Inflammatory macrophage treated with lipopolysaccharide for 1 hour (primary cell): Measurements from ENCODE around the gene UBE2D1.

Experiments used
- DNase-seq, 2 donors: peaks; one replicate each; pipeline ENCODE4 v3.0.0-alpha.2; 2020 to 2022

UBE2D1 gene

GRCh38 chr10:58341947-58342346 lies 7.1 kb downstream of the UBE2D1 start:
- DNase-seq: no peak

DNA sequence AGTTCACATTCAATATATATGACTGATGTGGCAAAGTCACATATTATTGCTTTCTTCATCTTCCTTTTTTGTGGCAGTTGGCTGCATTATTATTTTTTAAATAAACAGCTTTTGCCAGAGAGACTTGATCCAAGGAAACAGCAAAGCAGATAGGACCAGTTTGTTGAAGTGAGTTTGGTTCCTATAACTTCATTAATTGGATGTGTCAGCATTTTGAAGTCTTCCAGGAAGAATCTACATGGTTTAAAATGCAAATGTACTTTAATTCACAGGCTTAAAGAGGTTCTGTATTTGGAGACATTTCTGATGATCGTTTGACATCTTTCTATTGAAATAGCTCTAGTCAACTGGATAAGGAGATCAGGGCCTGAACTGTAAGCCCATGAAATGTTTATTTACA lies 13.2 kb downstream of the UBE2D1 start:
- no peak for DNase-seq

DNA sequence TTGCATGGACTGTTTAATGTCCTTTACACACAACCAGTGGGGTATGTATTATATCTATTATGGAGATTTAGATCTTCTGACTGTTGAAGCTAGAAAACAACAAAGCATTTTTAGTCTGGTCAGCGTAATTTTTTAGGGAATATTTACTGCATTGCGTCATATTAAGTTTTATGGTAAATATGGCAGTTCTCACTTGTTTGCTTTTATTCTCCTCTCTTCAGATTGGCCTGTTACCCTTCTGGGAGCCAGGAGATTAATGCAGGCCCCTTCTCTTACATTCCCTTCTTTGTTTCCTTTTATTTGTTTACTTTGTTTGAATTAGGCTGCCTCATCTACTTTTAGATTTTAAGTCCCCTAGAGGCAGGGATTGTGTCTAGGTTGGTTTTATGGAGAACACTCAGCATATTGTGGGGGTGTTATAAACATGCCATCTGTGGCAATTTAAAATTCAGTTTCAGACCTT lies 13.8 kb downstream of the UBE2D1 start:
- no peak for DNase-seq

GRCh38 chr10:58350023-58350422 lies 15.2 kb downstream of the UBE2D1 start:
- no peak for DNase-seq

DNA sequence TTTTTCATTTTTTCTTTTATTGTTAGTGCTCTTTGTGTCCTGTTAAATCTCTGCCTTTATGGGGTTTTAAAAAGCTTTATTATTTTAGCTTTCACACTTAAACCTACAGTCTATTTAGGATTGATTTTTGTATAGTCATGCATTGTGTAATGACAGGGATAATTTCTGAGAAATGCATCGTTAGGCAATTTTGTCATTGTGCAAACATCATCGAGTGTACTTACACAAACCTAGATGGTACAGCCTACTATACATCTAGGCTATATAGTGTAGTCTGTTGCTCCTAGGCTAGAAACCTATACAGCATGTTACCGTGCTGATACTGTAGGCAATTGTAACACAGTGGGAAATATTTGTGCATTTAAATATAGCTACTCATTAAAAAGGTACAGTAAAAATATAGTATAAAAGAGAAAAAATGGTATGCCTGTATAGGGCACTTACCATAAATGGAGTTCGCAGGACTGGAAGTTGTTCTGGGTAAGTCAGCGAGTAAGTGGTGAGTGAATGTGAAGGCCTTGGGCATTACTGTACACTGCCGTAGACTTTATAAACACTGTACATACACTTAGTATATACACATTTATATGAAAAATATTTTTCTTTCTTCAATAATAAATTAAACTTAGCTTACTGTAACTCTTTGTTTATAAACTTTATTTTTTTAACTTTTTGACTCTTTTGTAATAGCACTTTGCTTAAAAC lies 16.0 kb downstream of the UBE2D1 start:
- peak; percentile 84 to 96 for DNase-seq

- no peak for DNase-seq
Observed at GRCh38 chr10:58351616-58352578, 17.1 kb downstream of the UBE2D1 start.

GRCh38 chr10:58352956-58353610 lies 18.3 kb downstream of the UBE2D1 start:
- DNase-seq: no peak

DNA sequence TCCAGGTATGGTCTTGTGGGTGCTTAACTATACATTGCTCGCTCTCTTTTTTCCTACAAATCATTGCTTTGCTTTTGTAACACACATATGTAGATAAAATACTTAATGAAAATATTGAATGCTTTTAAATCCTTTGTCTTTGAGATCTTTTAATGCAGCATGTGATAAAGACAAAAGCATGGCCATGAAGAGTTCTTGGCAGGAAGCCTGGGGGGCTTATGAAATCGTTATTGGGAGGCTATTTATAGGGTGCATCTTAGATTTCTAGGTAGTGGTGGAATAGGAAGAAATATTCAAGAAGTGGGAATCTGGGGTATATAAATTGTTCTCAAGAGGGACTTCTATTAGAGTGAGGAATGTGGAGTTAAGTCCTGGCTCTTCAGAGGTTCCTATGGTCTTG lies 21.9 kb downstream of the UBE2D1 start:
- no peak for DNase-seq

DNA sequence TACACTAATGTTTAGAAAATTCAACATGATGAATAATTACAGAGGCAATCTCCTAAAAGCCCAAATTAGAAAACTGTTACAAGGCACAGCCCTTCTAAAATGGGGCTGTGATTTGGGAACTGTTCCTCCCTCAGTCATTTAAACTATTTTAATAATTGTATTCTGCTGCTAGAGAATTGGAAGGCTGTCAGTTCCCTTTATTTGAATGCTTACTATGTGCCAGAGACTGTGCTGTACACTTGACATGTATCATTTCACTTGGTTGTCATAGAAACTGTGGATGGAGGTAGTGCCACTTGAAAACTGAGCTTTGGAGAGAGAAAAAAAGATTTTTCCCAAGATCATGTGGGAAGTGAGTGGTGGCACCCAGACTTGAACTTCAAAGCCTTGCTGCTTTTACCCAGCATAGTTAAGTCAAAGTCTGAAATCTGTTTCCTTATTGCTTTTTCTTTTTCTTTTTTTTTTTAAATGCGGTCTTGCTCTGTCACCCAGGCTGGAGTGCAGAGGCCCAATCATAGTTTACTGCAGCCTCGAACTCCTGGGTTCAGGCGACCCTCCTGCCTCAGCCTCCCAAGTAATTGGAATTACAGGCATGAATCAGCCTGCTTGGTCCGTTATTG lies 23.6 kb downstream of the UBE2D1 start:
- DNase-seq: no peak

- DNase-seq: no peak
Observed at GRCh38 chr10:58358947-58359346, 24.1 kb downstream of the UBE2D1 start.

DNA sequence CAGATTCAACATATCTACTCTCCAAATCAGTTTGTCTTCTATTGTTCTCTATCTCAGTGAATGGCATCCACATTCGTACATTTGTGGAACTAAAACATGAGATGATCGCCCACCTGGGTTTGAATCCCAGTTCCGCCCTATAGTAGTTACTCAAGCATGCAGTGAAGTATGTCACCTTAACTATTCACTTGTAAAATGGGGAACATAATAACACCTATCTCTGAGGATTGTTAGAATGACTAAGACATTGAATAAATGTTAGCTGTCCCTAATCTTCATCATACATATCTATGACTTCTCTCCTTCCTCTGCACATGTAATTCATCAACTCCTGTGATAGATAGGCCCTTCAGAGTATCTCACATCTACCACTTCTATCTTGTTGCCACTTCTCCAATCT lies 24.7 kb downstream of the UBE2D1 start:
- DNase-seq: no peak

DNA sequence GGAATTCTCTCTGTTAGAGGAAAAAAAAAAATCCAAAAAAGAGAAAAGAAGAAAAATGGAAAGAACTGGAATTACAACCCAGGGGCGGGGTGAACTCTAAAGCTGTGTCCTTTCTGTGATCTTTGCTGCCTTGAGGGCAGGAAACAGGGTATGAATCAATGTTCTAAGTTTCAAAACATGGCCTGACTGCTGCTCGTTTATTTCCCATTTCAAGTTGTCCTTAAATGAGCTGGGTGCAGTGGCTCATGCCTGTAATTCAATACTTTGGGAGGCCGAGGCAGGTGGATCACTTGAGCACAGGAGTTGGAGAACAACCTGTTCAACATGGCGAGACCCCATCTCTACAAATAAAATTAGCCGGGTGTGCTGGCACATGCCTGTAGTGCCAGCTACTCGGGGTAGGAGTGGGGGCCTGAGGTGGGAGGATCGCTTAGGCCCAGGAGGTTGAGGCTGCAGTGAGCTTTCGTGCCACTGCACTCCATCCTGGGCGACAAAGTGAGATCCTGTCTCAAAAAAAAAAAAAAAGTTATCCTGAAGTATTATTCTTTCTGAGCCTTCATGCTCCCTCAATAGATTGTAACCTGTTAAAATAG lies 25.7 kb downstream of the UBE2D1 start:
- no peak for DNase-seq

- no peak for DNase-seq
Observed at GRCh38 chr10:58361353-58361752, 26.5 kb downstream of the UBE2D1 start.

DNA sequence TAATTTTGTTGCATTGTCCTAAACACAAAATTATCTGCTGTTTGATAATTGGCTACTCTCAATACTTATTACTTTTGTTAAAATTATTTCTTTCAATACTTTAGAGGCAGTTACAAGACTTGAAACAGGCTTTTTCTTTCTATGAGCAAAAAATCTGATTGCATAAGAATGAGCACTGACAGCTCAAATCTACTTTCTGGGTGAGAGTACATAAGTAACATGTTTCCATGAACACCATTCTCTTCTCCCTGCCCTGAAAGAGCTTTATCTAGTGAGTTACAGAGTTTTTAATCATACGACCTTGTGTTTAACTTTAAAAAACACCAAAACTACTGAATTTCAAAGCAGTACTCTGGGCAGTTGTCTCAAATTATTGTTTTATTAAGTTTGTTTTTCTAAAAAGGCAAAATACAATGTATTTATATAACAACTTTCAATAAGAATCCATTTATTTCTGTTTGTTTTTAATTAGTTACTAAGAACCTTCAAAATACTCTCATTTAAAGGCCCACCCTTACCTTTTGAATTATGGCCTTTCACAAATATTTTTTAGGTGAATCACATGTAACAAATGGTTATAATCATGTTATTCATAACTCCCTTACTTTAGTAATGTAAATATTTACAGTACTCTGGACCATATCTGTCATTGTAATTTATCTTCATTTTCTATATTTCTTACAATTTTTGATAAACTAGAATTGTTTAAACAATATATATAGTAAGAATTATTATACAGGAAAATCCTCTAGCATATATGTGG lies 27.4 kb downstream of the UBE2D1 start:
- no peak for DNase-seq

DNA sequence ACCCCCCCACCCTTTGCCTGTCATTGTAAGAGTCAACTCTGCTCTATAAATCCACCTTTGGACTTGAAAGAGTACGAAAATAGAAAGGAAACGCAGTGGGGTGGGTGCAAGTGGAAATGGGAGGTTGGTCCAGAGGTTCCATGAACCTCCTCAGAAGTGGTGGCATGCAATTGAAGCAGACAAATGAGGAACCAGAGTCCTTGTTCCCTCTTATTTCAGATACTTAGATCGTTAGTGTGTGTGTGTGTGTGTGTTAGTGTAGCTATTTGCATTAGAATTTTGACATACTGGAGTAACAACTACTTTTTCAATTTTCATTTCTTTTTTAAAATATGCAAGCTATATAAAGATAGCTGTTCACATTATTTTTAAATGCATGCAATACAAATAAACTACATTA lies 32.3 kb downstream of the UBE2D1 start:
- DNase-seq: peak; percentile 47 to 67

DNA sequence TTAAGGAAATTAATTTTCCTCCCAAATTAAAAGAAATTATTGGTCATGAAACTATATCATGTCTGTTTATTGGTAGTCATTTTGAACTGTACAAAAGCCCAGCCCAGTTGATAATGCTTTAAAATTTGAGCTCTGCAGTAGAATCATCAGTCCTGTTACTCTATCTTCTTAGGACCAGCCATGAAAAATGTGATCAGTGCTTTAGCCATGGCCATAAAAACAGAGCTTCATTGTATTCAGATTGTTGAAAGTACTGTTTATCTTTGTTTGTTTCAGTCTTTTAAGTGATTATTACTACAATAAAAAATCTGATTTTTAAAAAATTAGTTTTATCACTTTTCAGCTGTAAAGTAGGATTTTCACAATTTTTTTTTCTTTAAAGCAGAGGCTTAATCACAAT lies 36.7 kb downstream of the UBE2D1 start:
- no peak for DNase-seq

DNA sequence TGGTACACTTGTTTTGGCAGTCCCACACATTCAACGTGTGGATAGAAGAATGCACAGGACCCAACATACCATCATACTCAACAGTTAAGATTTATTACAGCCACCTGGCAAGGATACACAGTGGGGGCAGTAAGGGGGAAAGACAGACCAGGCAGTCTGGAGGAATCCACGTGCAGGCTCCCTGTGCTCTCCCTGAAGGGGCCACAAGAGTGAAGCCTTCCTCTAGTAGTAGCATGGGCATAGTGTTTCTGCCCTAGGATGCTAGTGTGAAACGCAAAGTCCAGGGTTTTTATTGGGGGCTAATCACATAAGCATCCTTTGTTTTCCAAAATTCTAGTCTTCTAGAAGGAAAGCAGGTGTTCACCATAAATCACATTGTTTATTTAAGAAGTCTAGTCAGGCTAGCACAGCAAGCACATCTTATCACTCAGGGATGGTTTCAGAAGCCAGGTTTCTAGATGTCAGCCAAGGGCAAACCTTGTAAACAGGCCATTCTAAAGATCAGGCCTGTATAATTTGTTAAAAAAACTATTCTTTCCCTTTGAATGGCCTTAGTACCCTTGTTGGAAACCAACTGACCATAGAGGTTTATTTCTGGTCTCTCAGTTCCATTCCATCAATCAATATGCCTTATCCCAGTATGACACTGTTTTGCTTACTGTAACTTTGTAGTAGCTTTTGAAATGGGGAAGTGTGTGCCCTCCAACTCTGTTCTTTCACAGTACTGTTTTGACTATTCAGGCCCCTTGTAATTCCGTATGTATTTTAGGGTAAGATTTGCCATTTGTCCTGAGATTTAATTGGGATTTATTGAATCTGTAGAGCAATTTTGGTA lies 38.0 kb downstream of the UBE2D1 start:
- DNase-seq: no peak

GRCh38 chr10:58373442-58373827 lies 38.6 kb downstream of the UBE2D1 start:
- no peak for DNase-seq

- no peak for DNase-seq
Observed at GRCh38 chr10:58382489-58382995, 47.7 kb downstream of the UBE2D1 start.

DNA sequence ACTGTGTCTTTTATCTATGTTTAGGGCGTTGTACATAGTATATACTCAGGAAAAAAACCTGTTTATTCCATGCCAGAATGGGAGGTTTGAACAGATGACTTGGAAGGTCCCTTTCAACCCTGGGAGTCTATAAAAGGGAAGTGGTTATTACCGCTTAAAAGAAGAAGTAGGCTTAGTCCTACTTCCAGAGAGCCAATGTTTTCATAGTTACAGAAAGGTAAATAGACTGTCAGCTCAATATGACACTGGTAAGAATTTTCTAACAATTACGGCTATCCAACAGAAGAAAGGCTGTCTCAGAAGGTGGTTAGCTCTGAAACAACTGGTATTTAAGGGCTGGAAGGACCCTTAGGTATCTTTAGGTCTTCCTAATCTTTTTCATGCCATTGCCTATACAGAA lies 49.3 kb downstream of the UBE2D1 start:
- DNase-seq: peak; percentile 78 to 90

GRCh38 chr10:58384544-58384998 lies 49.8 kb downstream of the UBE2D1 start:
- no peak for DNase-seq
